HepG2 (cell line): ENCODE results near the gene GAREM1. TPM values are rescaled to one million over a fixed set of nuclear protein-coding genes. Genes with fewer than 3 reads are reported as not detected.

Experiments used
- AGO2 ChIP-seq: fragments of 200-400 bp; formaldehyde crosslinking; optimal IDR thresholded peaks from 2 replicates; pipeline ENCODE3; 2017; ENCODE audit warnings: mild to moderate bottlenecking, low read depth, low read length, moderate library complexity
- ATF5 ChIP-seq: sonication (generic); formaldehyde crosslinking; IDR thresholded peaks from 2 replicates; pipeline ENCODE4 v1.4.0; 2020; ENCODE audit warnings: mild to moderate bottlenecking, low read depth, missing genetic modification reagents
- CBX5 ChIP-seq: sonication (generic); formaldehyde crosslinking; IDR thresholded peaks from 2 replicates; pipeline ENCODE4 v1.4.0; 2020; ENCODE audit warnings: missing genetic modification reagents, borderline replicate concordance
- CHD2 ChIP-seq: IDR thresholded peaks from 2 replicates; pipeline ENCODE4 v1.6.1; 2011; ENCODE audit warnings: low read depth, low read length, improper control_type of control experiment
- HCFC1 ChIP-seq: fragments of 150-350 bp; IDR thresholded peaks from 2 replicates; pipeline ENCODE4 v1.6.1; 2014; ENCODE audit warnings: low read depth, low read length
- HDAC2 ChIP-seq: sonication (generic); formaldehyde crosslinking; IDR thresholded peaks from 2 replicates; pipeline ENCODE4 v1.4.0; 2020; ENCODE audit warnings: missing genetic modification reagents
- JUN ChIP-seq: sonication (generic); formaldehyde crosslinking; IDR thresholded peaks from 2 replicates; pipeline ENCODE4 v1.4.0; 2020; ENCODE audit warnings: mild to moderate bottlenecking, missing genetic modification reagents
- KAT7 ChIP-seq: IDR thresholded peaks from 2 replicates; pipeline ENCODE4 v1.6.1; 2018; ENCODE audit warnings: borderline replicate concordance, missing compliant biosample characterization
- MATR3 ChIP-seq: sonication (generic); formaldehyde crosslinking; IDR thresholded peaks from 2 replicates; pipeline ENCODE4 v1.4.0; 2020; ENCODE audit warnings: missing genetic modification reagents
- MEIS2 ChIP-seq: sonication (generic); formaldehyde crosslinking; IDR thresholded peaks from 2 replicates; pipeline ENCODE4 v1.9.0; 2021; ENCODE audit warnings: mild to moderate bottlenecking, missing genetic modification reagents
- NR2F2 ChIP-seq: IDR thresholded peaks from 2 replicates; pipeline ENCODE4 v1.6.1; 2012; ENCODE audit warnings: low read depth, inconsistent platforms, borderline replicate concordance
- PTBP1 ChIP-seq: fragments of 200-400 bp; formaldehyde crosslinking; IDR thresholded peaks from 2 replicates; pipeline ENCODE4 v1.6.1; 2018; ENCODE audit warnings: low read length, low read depth; ENCODE audit not compliant: poor library complexity, severe bottlenecking
- SIN3A ChIP-seq: IDR thresholded peaks from 2 replicates; pipeline ENCODE4 v1.6.1; 2011; ENCODE audit warnings: low read depth, mild to moderate bottlenecking, control low read depth, low read length, borderline replicate concordance
- SIX1 ChIP-seq: sonication (generic); formaldehyde crosslinking; IDR thresholded peaks from 2 replicates; pipeline ENCODE4 v1.4.0; 2020; ENCODE audit warnings: missing genetic modification reagents, borderline replicate concordance
- STAG1 ChIP-seq: sonication (generic); formaldehyde crosslinking; IDR thresholded peaks from 2 replicates; pipeline ENCODE4 v1.4.0; 2020; ENCODE audit warnings: missing genetic modification reagents
- TMF1 ChIP-seq: sonication (generic); formaldehyde crosslinking; IDR thresholded peaks from 2 replicates; pipeline ENCODE4 v1.8.1; 2022; ENCODE audit warnings: low read depth, missing genetic modification reagents
- ZBTB38 ChIP-seq: sonication (generic); formaldehyde crosslinking; IDR thresholded peaks from 2 replicates; pipeline ENCODE4 v1.5.1; 2020; ENCODE audit warnings: mild to moderate bottlenecking, missing genetic modification reagents
- ZKSCAN1 ChIP-seq: fragments of 150-350 bp; IDR thresholded peaks from 2 replicates; pipeline ENCODE4 v1.6.1; 2014; ENCODE audit warnings: low read length
- ZMAT3 ChIP-seq: sonication (generic); formaldehyde crosslinking; conservative IDR thresholded peaks from 2 replicates; pipeline ENCODE4 v1.7.0; 2021; ENCODE audit warnings: missing genetic modification reagents
- ZNF160 ChIP-seq: sonication (generic); formaldehyde crosslinking; IDR thresholded peaks from 2 replicates; pipeline ENCODE4 v1.8.0; 2022; ENCODE audit warnings: mild to moderate bottlenecking, inconsistent platforms, missing genetic modification reagents
- ZNF292 ChIP-seq: sonication (generic); formaldehyde crosslinking; IDR thresholded peaks from 2 replicates; pipeline ENCODE4 v1.8.1; 2022; ENCODE audit warnings: mild to moderate bottlenecking, low read depth, missing genetic modification reagents, borderline replicate concordance
- ZNF44 ChIP-seq: sonication (generic); formaldehyde crosslinking; IDR thresholded peaks from 2 replicates; pipeline ENCODE4 v1.5.1; 2020; ENCODE audit warnings: mild to moderate bottlenecking, missing genetic modification reagents
- ZNF451 ChIP-seq: sonication (generic); formaldehyde crosslinking; IDR thresholded peaks from 2 replicates; pipeline ENCODE4 v1.5.0; 2020; ENCODE audit warnings: mild to moderate bottlenecking, missing genetic modification reagents
- ZNF589 ChIP-seq: sonication (generic); formaldehyde crosslinking; conservative IDR thresholded peaks from 2 replicates; pipeline ENCODE4 v1.8.0; 2022; ENCODE audit warnings: mild to moderate bottlenecking, moderate library complexity, missing genetic modification reagents
- ZNF749 ChIP-seq: sonication (generic); formaldehyde crosslinking; IDR thresholded peaks from 2 replicates; pipeline ENCODE4 v1.8.0; 2022; ENCODE audit warnings: mild to moderate bottlenecking, missing genetic modification reagents, moderate library complexity, borderline replicate concordance
- ZNF816 ChIP-seq: sonication (generic); formaldehyde crosslinking; IDR thresholded peaks from 2 replicates; pipeline ENCODE4 v1.8.0; 2022; ENCODE audit warnings: missing genetic modification reagents, mild to moderate bottlenecking, borderline replicate concordance
- ZNF83 ChIP-seq: sonication (generic); formaldehyde crosslinking; IDR thresholded peaks from 2 replicates; pipeline ENCODE4 v1.4.0; 2020; ENCODE audit warnings: missing genetic modification reagents, mild to moderate bottlenecking, borderline replicate concordance
- polyA plus RNA-seq, 8 experiments: library from polyadenylated mRNA; depleted of rRNA in 3 of 8; stranded (reverse) in 7 of 8; unstranded in 1 of 8; fragments of >200 nt; fragmentation: Illumina TruSeq in 4 of 8; extraction: Trizol in 4 of 8; gene quantifications; 2 replicates each; pipeline versions ENCODE4 v1.2.1 to v1.2.3, GENCODE V29; 2011 to 2016; ENCODE audit warnings: low read depth in 4 of 8, missing spikeins in 1 of 8, mixed read lengths in 1 of 8; ENCODE audit not compliant: insufficient read depth in 1 of 8
- total RNA-seq, 5 experiments: library from RNA; depleted of rRNA; stranded (reverse); fragments of >200 nt; fragmentation: Illumina TruSeq; extraction: Trizol; gene quantifications; 2 replicates each; pipeline ENCODE4 v1.2.3, GENCODE V29; 2016; ENCODE audit warnings: low read depth in 1 of 5
- TF ChIP-seq, protein P1 (sequence below): sonication (generic); formaldehyde crosslinking; IDR thresholded peaks from 2 replicates; pipeline ENCODE4; 2020; ENCODE audit warnings: missing genetic modification reagents, mild to moderate bottlenecking, borderline replicate concordance

GAREM1 gene
- total and polyA plus RNA-seq, 2 of the 13 experiments (the other 11 are each of a cell fraction or from before 2014, with no cell fraction given): 2.5 to 2.9 TPM

- TF ChIP-seq ZNF160 (CRISPR knock-in tag) (no peak), STAG1 (CRISPR knock-in tag) (peak; percentile 79), HCFC1 (no peak), ZNF589 (CRISPR knock-in tag) (no peak), ZNF83 (CRISPR knock-in tag) (no peak), TMF1 (CRISPR knock-in tag) (no peak), MEIS2 (CRISPR knock-in tag) (no peak; the same call in 1 of the 2 replicates), JUN (CRISPR knock-in tag) (no peak), ZNF44 (0 out of 2 replicates have a peak, but pooled peaks have one; percentile 44), CBX5 (CRISPR knock-in tag) (no peak), KAT7 (CRISPR knock-in tag) (no peak; the same call in 1 of the 2 replicates), ZMAT3 (CRISPR knock-in tag) (peak; percentile 64; the same call in 1 of the 2 replicates), SIN3A (0 out of 2 replicates have a peak, but pooled peaks have one; percentile 40), ATF5 (CRISPR knock-in tag) (no peak), CHD2 (no peak), HDAC2 (CRISPR knock-in tag) (no peak), SIX1 (no peak), PTBP1 (no peak), ZNF292 (CRISPR knock-in tag) (0 out of 2 replicates have a peak, but pooled peaks have one; percentile 30), MATR3 (CRISPR knock-in tag) (no peak), ZNF816 (CRISPR knock-in tag) (peak; percentile 91; the same call in 1 of the 2 replicates), NR2F2 (no peak), AGO2 (no peak), ZBTB38 (no peak), ZKSCAN1 (no peak), ZNF749 (CRISPR knock-in tag) (0 out of 2 replicates have a peak, but pooled peaks have one; percentile 24), ZNF451 (CRISPR knock-in tag) (no peak)
- TF ChIP-seq, protein P1, sequence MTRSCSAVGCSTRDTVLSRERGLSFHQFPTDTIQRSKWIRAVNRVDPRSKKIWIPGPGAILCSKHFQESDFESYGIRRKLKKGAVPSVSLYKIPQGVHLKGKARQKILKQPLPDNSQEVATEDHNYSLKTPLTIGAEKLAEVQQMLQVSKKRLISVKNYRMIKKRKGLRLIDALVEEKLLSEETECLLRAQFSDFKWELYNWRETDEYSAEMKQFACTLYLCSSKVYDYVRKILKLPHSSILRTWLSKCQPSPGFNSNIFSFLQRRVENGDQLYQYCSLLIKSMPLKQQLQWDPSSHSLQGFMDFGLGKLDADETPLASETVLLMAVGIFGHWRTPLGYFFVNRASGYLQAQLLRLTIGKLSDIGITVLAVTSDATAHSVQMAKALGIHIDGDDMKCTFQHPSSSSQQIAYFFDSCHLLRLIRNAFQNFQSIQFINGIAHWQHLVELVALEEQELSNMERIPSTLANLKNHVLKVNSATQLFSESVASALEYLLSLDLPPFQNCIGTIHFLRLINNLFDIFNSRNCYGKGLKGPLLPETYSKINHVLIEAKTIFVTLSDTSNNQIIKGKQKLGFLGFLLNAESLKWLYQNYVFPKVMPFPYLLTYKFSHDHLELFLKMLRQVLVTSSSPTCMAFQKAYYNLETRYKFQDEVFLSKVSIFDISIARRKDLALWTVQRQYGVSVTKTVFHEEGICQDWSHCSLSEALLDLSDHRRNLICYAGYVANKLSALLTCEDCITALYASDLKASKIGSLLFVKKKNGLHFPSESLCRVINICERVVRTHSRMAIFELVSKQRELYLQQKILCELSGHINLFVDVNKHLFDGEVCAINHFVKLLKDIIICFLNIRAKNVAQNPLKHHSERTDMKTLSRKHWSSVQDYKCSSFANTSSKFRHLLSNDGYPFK (CRISPR knock-in tag): peak; percentile 54; the same call in 1 of the 2 replicates
These were observed at the start of gene GAREM1 (continued) for GRCh38 chr18:32470714-32471633.
